ENCODE measurements around the gene SRMS.

Gene SRMS

GRCh38 chr20:63529861-63530787 lies 17.4 kb downstream of the SRMS start:
- peaks cover 3% of the 10 kb centered on the region for H3K4me1 Mint-ChIP-seq
- H3K36me3 Mint-ChIP-seq: no peaks in the 10 kb centered on the region
- no peak overlapping the region for H3K27ac Mint-ChIP-seq
- no peaks in the 10 kb centered on the region for H3K9me3 Mint-ChIP-seq
- no peak overlapping the region for H3K4me3 Mint-ChIP-seq
- no peaks in the 10 kb centered on the region for H3K27me3 Mint-ChIP-seq

GRCh38 chr20:63529180-63529860 lies 18.2 kb downstream of the SRMS start:
- H3K4me1 Mint-ChIP-seq: peaks cover 3% of the 10 kb centered on the region
- no peak overlapping the region for H3K4me3 Mint-ChIP-seq
- no peaks in the 10 kb centered on the region for H3K27me3 Mint-ChIP-seq
- H3K36me3 Mint-ChIP-seq: peaks cover under 1% of the 10 kb centered on the region
- no peak overlapping the region for H3K27ac Mint-ChIP-seq
- H3K9me3 Mint-ChIP-seq: no peaks in the 10 kb centered on the region

- H3K4me3 Mint-ChIP-seq: no peak overlapping the region
- no peaks in the 10 kb centered on the region for H3K27me3 Mint-ChIP-seq
- H3K36me3 Mint-ChIP-seq: peaks cover 9% of the 10 kb centered on the region
- peak overlapping the region; percentile 10 for H3K27ac Mint-ChIP-seq
- no peaks in the 10 kb centered on the region for H3K9me3 Mint-ChIP-seq
- H3K4me1 Mint-ChIP-seq: peaks cover 8% of the 10 kb centered on the region
Observed at GRCh38 chr20:63527184-63527583, 20.4 kb downstream of the SRMS start.

- Mint-ChIP-seq H3K27me3 (no peaks in the 10 kb centered on the region), H3K27ac (no peak overlapping the region), H3K9me3 (no peaks in the 10 kb centered on the region), H3K4me3 (no peak overlapping the region), H3K4me1 (peaks cover 8% of the 10 kb centered on the region), H3K36me3 (peaks cover 9% of the 10 kb centered on the region)
Observed at GRCh38 chr20:63525971-63526370, 21.6 kb downstream of the SRMS start.

- Mint-ChIP-seq H3K4me3 (no peak overlapping the region), H3K9me3 (no peaks in the 10 kb centered on the region)
Observed at GRCh38 chr20:63525185-63525584, 22.4 kb downstream of the SRMS start.

GRCh38 chr20:63522981-63523611 lies 24.5 kb downstream of the SRMS start:
- no peaks in the 10 kb centered on the region for H3K9me3 Mint-ChIP-seq
- H3K27ac Mint-ChIP-seq: no peak overlapping the region
- peaks cover 5% of the 10 kb centered on the region for H3K4me1 Mint-ChIP-seq
- peaks cover 9% of the 10 kb centered on the region for H3K36me3 Mint-ChIP-seq
- no peaks in the 10 kb centered on the region for H3K27me3 Mint-ChIP-seq
- peak overlapping the region; percentile 60 for H3K4me3 Mint-ChIP-seq

More at GRCh38 chr20:63525185-63525584, 22.4 kb downstream of the SRMS start:
- H3K27me3 Mint-ChIP-seq: no peaks in the 10 kb centered on the region
- H3K36me3 Mint-ChIP-seq: peaks cover 9% of the 10 kb centered on the region
- peaks cover 8% of the 10 kb centered on the region for H3K4me1 Mint-ChIP-seq
- H3K27ac Mint-ChIP-seq: no peak overlapping the region

GRCh38 chr20:63522091-63522868 lies 25.3 kb downstream of the SRMS start:
- peak overlapping the region; percentile 60 for H3K4me3 Mint-ChIP-seq
- peaks cover 9% of the 10 kb centered on the region for H3K36me3 Mint-ChIP-seq
- H3K27ac Mint-ChIP-seq: peak overlapping the region; percentile 4
- H3K27me3 Mint-ChIP-seq: no peaks in the 10 kb centered on the region
- H3K4me1 Mint-ChIP-seq: peaks cover 5% of the 10 kb centered on the region
- H3K9me3 Mint-ChIP-seq: no peaks in the 10 kb centered on the region

- Mint-ChIP-seq H3K36me3 (peaks cover 9% of the 10 kb centered on the region), H3K4me3 (peak overlapping the region; percentile 85), H3K9me3 (no peaks in the 10 kb centered on the region), H3K27ac (no peak overlapping the region), H3K27me3 (no peaks in the 10 kb centered on the region), H3K4me1 (peaks cover 5% of the 10 kb centered on the region)
Observed at GRCh38 chr20:63521602-63522001, 25.9 kb downstream of the SRMS start.

- H3K27ac Mint-ChIP-seq: no peak overlapping the region
- H3K36me3 Mint-ChIP-seq: peaks cover 9% of the 10 kb centered on the region
- H3K4me1 Mint-ChIP-seq: peaks cover 5% of the 10 kb centered on the region
- peak overlapping the region; percentile 85 for H3K4me3 Mint-ChIP-seq
- no peaks in the 10 kb centered on the region for H3K9me3 Mint-ChIP-seq
- no peaks in the 10 kb centered on the region for H3K27me3 Mint-ChIP-seq
Observed at GRCh38 chr20:63520934-63521601, 26.5 kb downstream of the SRMS start.

- Mint-ChIP-seq H3K4me3 (peak within 1 kb of the TSS; percentile 85), H3K4me1 (peaks cover 5% of the 10 kb centered on the region), H3K36me3 (peaks cover 9% of the 10 kb centered on the region), H3K9me3 (no peaks in the 10 kb centered on the region), H3K27ac (peak within 1 kb of the TSS; percentile 74), H3K27me3 (no peaks in the 10 kb centered on the region)
Observed at GRCh38 chr20:63520504-63520933, 27.0 kb downstream of the SRMS start, which contains the start of gene PPDPF. PPDPF (plus strand) TSS chr20:63520765; CDS start chr20:63521309, 544 bp downstream.

- Mint-ChIP-seq H3K27me3 (no peaks in the 10 kb centered on the region), H3K4me1 (peaks cover 5% of the 10 kb centered on the region), H3K9me3 (no peaks in the 10 kb centered on the region), H3K27ac (no peak overlapping the region), H3K4me3 (peak overlapping the region; percentile 64), H3K36me3 (peaks cover 9% of the 10 kb centered on the region)
Observed at GRCh38 chr20:63519668-63520503, 27.7 kb downstream of the SRMS start.

GRCh38 chr20:63518946-63519667 lies 28.4 kb downstream of the SRMS start:
- Mint-ChIP-seq H3K27me3 (no peaks in the 10 kb centered on the region), H3K9me3 (no peaks in the 10 kb centered on the region), H3K4me1 (peaks cover 5% of the 10 kb centered on the region), H3K4me3 (peak overlapping the region; percentile 64), H3K27ac (peak overlapping the region; percentile 59), H3K36me3 (peaks cover 7% of the 10 kb centered on the region)

- H3K27ac Mint-ChIP-seq: peak overlapping the region; percentile 59
- H3K4me1 Mint-ChIP-seq: peaks cover 5% of the 10 kb centered on the region
- H3K27me3 Mint-ChIP-seq: no peaks in the 10 kb centered on the region
Observed at GRCh38 chr20:63518351-63518861, 29.1 kb downstream of the SRMS start.

More at GRCh38 chr20:63518351-63518861, 29.1 kb downstream of the SRMS start:
- no peaks in the 10 kb centered on the region for H3K9me3 Mint-ChIP-seq
- H3K4me3 Mint-ChIP-seq: peak overlapping the region; percentile 44
- peaks cover 3% of the 10 kb centered on the region for H3K36me3 Mint-ChIP-seq
